OCI-LY3 (cell line): Measurements from ENCODE around the gene MPRIP.

Experiments used
- H2AFZ ChIP-seq: fragments of 200-600, 300-600 bp; shearing (Covaris generic); 2 replicates; pipeline ENCODE4 v1.6.0; 2014; ENCODE audit warnings: antibody characterized with exemption, low read depth, low read length
- H3K27ac ChIP-seq: fragments of 200-600, 300-600 bp; sonication (generic); 2 replicates; pipeline ENCODE4 v1.5.1; 2014; ENCODE audit warnings: mild to moderate bottlenecking, low read length, moderate library complexity, mixed read lengths
- H3K27me3 ChIP-seq: fragments of 200-600, 300-600 bp; sonication (generic); 2 replicates; pipeline ENCODE4 v1.6.1; 2014; ENCODE audit warnings: low read depth, low read length, mixed read lengths
- H3K36me3 ChIP-seq: fragments of 200-600, 300-600 bp; sonication (generic); replicated peaks from 2 replicates; pipeline ENCODE3; 2014; ENCODE audit warnings: low read depth, low read length, mixed read lengths
- H3K4me1 ChIP-seq: fragments of 300-600, 200-600 bp; sonication (generic); 2 replicates; pipeline ENCODE4 v1.6.1; 2014; ENCODE audit warnings: low read length, mixed read lengths
- H3K4me2 ChIP-seq: fragments of 200-600, 300-600 bp; sonication (generic); 2 replicates; pipeline ENCODE4 v1.6.1; 2014; ENCODE audit warnings: low read length, mixed read lengths
- H3K4me3 ChIP-seq: fragments of 300-600, 200-600 bp; sonication (generic); 2 replicates; pipeline ENCODE4 v1.5.1; 2014; ENCODE audit warnings: antibody characterized with exemption, mild to moderate bottlenecking, low read length, moderate library complexity
- H3K79me2 ChIP-seq: fragments of 300-600, 200-600 bp; shearing (Covaris generic); 2 replicates; pipeline ENCODE4 v1.6.1; 2014; ENCODE audit warnings: mild to moderate bottlenecking, low read length, mixed read lengths
- H3K9ac ChIP-seq: fragments of 300-600, 200-600 bp; shearing (Covaris generic); 2 replicates; pipeline ENCODE4 v1.6.0; 2014; ENCODE audit warnings: mild to moderate bottlenecking, low read length, moderate library complexity
- H3K9me3 ChIP-seq: fragments of 200-600, 300-600 bp; shearing (Covaris generic); 2 replicates; pipeline ENCODE4 v1.6.1; 2014; ENCODE audit warnings: low read length, mixed read lengths; ENCODE audit not compliant: insufficient read depth
- H4K20me1 ChIP-seq: fragments of 200-600, 300-600 bp; sonication (generic); 2 replicates; pipeline ENCODE4 v1.6.1; 2016; ENCODE audit warnings: low read length, mixed read lengths; ENCODE audit not compliant: insufficient read depth
- CTCF ChIP-seq: fragments of 200-600, 300-600 bp; sonication (generic); IDR thresholded peaks from 2 replicates; pipeline ENCODE4 v1.5.1; 2014; ENCODE audit warnings: antibody characterized with exemption, low read length, low read depth
- EZH2phosphoT487 ChIP-seq: fragments of 200-600 bp; shearing (Covaris generic); IDR thresholded peaks from 2 replicates; pipeline ENCODE4 v1.6.1; 2018; ENCODE audit warnings: antibody characterized with exemption, mixed run types, low read depth

MPRIP gene

GRCh38 chr17:17169396-17169795, 127.1 kb downstream of the MPRIP start:
- TF ChIP-seq CTCF (no peak), EZH2phosphoT487 (no peak)
- Histone ChIP-seq H2AFZ (no peak overlapping the region), H3K4me1 (no peaks in the 10 kb centered on the region), H3K9me3 (no peaks in the 10 kb centered on the region), H3K4me2 (no peak overlapping the region), H3K4me3 (no peak overlapping the region), H3K79me2 (no peaks in the 10 kb centered on the region), H3K27me3 (no peaks in the 10 kb centered on the region), H3K9ac (no peak overlapping the region), H3K36me3 (no peaks in the 10 kb centered on the region), H3K27ac (no peak overlapping the region), H4K20me1 (no peaks in the 10 kb centered on the region)

GRCh38 chr17:17170346-17170985, 128.2 kb downstream of the MPRIP start:
- no peaks in the 10 kb centered on the region for H3K36me3 ChIP-seq
- no peak for TF ChIP-seq CTCF
- TF ChIP-seq EZH2phosphoT487, result no peak
- no peaks in the 10 kb centered on the region for H3K4me1 ChIP-seq
- H3K27ac ChIP-seq, result no peak overlapping the region
- H2AFZ ChIP-seq, result no peak overlapping the region
- H3K9me3 ChIP-seq, result no peaks in the 10 kb centered on the region
- no peak overlapping the region for H3K4me2 ChIP-seq
- H3K27me3 ChIP-seq, result no peaks in the 10 kb centered on the region
- H4K20me1 ChIP-seq, result no peaks in the 10 kb centered on the region
- no peak overlapping the region for H3K9ac ChIP-seq
- H3K4me3 ChIP-seq, result no peak overlapping the region
- no peaks in the 10 kb centered on the region for H3K79me2 ChIP-seq

- Histone ChIP-seq H3K79me2 (no peaks in the 10 kb centered on the region), H2AFZ (no peak overlapping the region), H3K36me3 (no peaks in the 10 kb centered on the region), H4K20me1 (no peaks in the 10 kb centered on the region), H3K4me2 (no peak overlapping the region), H3K27me3 (no peaks in the 10 kb centered on the region), H3K9ac (no peak overlapping the region), H3K4me3 (no peak overlapping the region), H3K9me3 (no peaks in the 10 kb centered on the region), H3K4me1 (no peaks in the 10 kb centered on the region), H3K27ac (no peak overlapping the region)
- TF ChIP-seq CTCF, result no peak
- TF ChIP-seq EZH2phosphoT487, result no peak
Observed at GRCh38 chr17:17171186-17171585, 128.9 kb downstream of the MPRIP start.

DNA sequence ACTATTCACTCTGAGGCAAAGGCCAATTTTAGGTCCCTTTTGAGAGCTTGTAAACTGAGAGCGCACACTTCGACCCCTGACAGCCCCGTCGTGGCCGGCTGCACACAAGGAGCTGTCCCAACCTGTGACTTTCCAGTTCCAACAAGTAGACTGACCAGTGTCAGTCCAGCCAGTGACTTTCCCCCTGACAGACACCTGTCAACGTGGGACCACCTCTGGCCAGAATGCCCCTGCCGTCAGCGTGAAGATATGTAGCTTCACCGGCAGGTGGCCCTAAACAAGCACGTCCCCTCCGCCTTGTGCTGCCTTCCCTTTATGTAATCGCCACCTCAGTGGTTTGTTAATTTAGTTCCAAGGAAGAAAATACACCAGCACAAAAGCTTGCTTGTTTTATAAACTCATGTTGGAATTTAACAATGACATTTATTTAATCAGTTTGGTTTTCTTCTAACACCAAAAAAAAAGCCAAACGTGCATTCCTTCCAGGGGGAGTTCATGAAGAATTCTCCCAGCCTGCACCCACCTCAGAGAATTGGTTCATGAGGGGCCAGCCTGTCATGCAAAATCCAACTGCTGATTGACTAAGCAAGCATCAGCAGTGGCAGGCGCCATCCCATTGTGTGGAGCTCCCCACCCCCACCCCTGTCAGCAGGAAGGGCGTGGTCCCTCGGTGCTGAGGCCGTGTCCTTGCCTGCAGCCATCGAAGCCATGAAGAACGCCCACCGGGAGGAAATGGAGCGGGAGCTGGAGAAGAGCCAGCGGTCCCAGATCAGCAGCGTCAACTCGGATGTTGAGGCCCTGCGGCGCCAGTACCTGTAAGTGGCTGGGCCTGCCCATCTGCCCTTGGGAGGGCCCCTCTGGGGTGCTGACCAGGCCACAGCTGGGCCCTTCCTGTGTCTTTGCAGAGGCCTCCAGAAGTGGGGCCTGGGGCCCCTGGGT, 130.0 kb downstream of the MPRIP start:
- Histone ChIP-seq H3K4me2 (no peak overlapping the region), H3K9ac (no peak overlapping the region), H3K27me3 (no peaks in the 10 kb centered on the region), H3K4me3 (no peak overlapping the region), H3K79me2 (no peaks in the 10 kb centered on the region), H3K27ac (no peak overlapping the region), H3K4me1 (no peaks in the 10 kb centered on the region), H2AFZ (no peak overlapping the region), H4K20me1 (no peaks in the 10 kb centered on the region), H3K36me3 (no peaks in the 10 kb centered on the region), H3K9me3 (no peaks in the 10 kb centered on the region)
- TF ChIP-seq EZH2phosphoT487, result no peak
- TF ChIP-seq CTCF, result no peak
